ENCODE results near the gene CPA4. TPM values are rescaled to one million over a fixed set of nuclear protein-coding genes. Genes with fewer than 3 reads are reported as not detected.

The CPA4 gene
- total RNA-seq, 1 experiment from 2014 or later: 3.1 TPM

- ATAC-seq: no peak
- ChIA-PET CTCF (no interaction called here), POLR2A (no interaction called here)
- H3K9me3 ChIP-seq (ENCODE audit: control insufficient read depth, insufficient read depth, low read depth, low read length): no peaks in the 10 kb centered on the region
- H3K4me1 ChIP-seq (ENCODE audit: control insufficient read depth, insufficient read depth, low read length): no peaks in the 10 kb centered on the region
- H3K27me3 ChIP-seq (ENCODE audit: control insufficient read depth, insufficient read depth, low read length): no peaks in the 10 kb centered on the region
- in situ Hi-C loops (cut with HindIII; ENCODE audit: low pct_unique_long_range_greater_than_20kb, low sequenced_read_pairs) (no loop called here), intact Hi-C loops (cut with micrococcal nuclease; ENCODE audit: unreplicated experiment) (no loop called here)
- no peak overlapping the region for H3K4me3 ChIP-seq (ENCODE audit: low read depth in 2 of 2, low read length in 2 of 2)
- TF ChIP-seq SIN3A (IDR thresholded peaks at IDR 0.05; ENCODE audit: borderline replicate concordance, insufficient read depth, low read depth, low read length): no peak
- no peak for TF ChIP-seq POLR2AphosphoS5 (IDR thresholded peaks at IDR 0.05; ENCODE audit: low read depth, low read length)
- H3K36me3 ChIP-seq (ENCODE audit: control insufficient read depth, insufficient read depth, low read length): no peaks in the 10 kb centered on the region
- no TSS peak for BruUV-seq (replicated peaks)
- H3K27ac ChIP-seq (ENCODE audit: low read length): no peak overlapping the region
- DNase-seq (ENCODE audit: low read depth, low spot score): no peak
These were observed 24.3 kb upstream of the CPA4 start for GRCh38 chr7:130268463-130269317.

GRCh38 chr7:130269318-130269694 lies 23.7 kb upstream of the CPA4 start:
- Histone ChIP-seq H3K4me1 (ENCODE audit: control insufficient read depth, insufficient read depth, low read length) (no peaks in the 10 kb centered on the region), H3K4me3 (ENCODE audit: low read depth in 2 of 2, low read length in 2 of 2) (no peak overlapping the region), H3K9me3 (ENCODE audit: control insufficient read depth, insufficient read depth, low read depth, low read length) (no peaks in the 10 kb centered on the region), H3K27me3 (ENCODE audit: control insufficient read depth, insufficient read depth, low read length) (no peaks in the 10 kb centered on the region), H3K27ac (ENCODE audit: low read length) (no peak overlapping the region), H3K36me3 (ENCODE audit: control insufficient read depth, insufficient read depth, low read length) (no peaks in the 10 kb centered on the region)
- intact Hi-C loops (cut with micrococcal nuclease; ENCODE audit: unreplicated experiment): no loop called here
- ATAC-seq: no peak
- BruUV-seq (replicated peaks): no TSS peak
- CTCF ChIA-PET: no interaction called here
- no peak for DNase-seq (ENCODE audit: low read depth, low spot score)
- in situ Hi-C loops (cut with HindIII; ENCODE audit: low pct_unique_long_range_greater_than_20kb, low sequenced_read_pairs): no loop called here
- no peak for TF ChIP-seq TCF7L2 (IDR thresholded peaks at IDR 0.05; ENCODE audit: low read depth, low read length)
- TF ChIP-seq SIN3A (IDR thresholded peaks at IDR 0.05; ENCODE audit: borderline replicate concordance, insufficient read depth, low read depth, low read length): no peak
- TF ChIP-seq POLR2AphosphoS5 (IDR thresholded peaks at IDR 0.05; ENCODE audit: low read depth, low read length): no peak
- no peak for TF ChIP-seq REST (IDR thresholded peaks at IDR 0.05; ENCODE audit: insufficient read depth in 1 of 2, low read depth in 2 of 2, low read length in 1 of 2)
- TF ChIP-seq CTCF (IDR thresholded peaks at IDR 0.05): no peak
- POLR2A ChIA-PET: no interaction called here
